Limb (tissue), 2 donors: Measurements from ENCODE around the gene OR10H1.
"Not testable (repeated sequence)": the region's sequence is repeated elsewhere in the genome, so short reads cannot be mapped to it uniquely, and the experiment has no call there.

Source experiments
- DNase-seq, 2 donors: peaks; one replicate each; pipeline ENCODE4 v3.0.0-alpha.2; 2016; ENCODE audit errors: extremely low spot score in 2 of 2

Gene OR10H1

DNA sequence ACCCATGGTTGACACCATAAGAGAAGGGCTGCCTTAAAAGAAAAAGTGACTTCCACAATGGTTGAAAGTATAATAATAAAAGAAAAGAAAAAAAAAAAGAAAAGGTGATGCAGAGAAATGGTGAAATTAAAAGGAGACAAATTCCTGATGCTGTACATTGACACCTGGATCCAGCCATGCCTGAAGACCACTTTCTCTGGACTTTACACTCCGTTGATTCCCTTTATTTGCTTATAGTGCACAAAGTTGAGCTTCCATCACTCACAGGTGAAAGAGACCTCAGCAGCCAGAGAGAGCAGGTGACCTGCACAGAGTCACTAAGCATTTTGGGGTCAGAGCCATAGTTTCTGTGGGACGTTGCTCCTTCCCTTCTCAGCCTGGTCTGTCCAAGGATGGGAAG, 40.2 kb downstream of the OR10H1 start:
- no peak for DNase-seq

DNA sequence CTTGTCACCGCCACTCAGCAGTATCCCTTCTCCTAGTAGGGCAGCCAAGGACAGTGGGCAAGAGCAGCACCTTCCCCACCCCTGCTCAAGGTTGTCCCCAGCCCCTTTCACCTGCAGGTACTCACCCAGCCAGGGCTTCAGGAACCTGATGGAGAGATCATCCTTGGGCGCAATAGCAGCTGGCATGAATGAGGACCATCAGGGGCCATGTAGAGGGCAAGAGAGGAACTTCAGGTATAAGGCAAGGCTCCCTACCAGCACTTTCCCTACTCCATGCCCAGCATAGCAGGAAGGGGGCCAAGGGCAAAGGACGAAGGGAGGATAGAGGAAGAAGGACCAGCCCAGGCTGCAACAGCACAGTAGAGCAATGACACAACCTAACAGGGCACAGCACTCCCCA, 41.3 kb downstream of the OR10H1 start:
- DNase-seq: not testable (repeated sequence)

DNA sequence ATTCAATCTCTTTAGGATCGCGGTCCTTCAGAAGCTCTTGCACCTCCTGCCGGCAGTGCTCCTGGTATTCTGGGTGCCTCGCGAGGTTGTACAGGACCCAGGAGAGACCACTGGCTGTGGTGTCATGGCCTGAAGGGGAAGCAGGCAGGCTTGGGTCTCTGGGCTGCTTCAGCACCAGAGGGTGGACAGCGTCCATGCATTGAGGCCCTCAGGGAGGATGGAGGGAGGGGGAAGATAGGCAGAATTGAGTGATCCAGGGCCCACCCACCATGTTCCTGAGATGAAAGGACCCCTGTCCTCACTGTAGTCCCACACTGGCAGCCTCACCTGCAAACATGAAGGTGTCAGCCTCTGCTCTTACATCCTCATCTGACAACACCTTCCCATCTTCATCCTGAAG, 45.9 kb downstream of the OR10H1 start:
- DNase-seq: no peak

GRCh38 chr19:15759962-15760565, 55.4 kb downstream of the OR10H1 start:
- no peak for DNase-seq

DNA sequence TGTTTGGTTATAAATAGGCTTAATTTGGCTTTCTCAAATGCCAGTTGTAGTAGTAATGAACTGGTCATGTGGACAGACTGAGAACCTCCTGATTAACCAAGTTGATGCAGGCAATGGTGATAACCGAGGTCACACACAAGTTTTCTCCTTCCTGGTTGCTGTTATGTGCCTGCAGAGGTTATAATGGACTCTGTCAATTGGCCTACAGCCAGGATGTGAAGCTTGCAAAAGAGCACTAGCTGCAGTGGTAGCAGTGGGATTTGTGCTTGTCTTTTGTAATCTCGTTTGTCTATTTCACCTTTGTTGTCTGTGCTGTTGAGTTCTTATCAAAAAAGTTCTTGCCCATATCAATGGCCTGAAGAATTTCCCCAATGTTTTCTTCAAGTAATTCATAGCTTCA, 57.1 kb downstream of the OR10H1 start:
- no peak for DNase-seq
